HG02678 (cell line): Measurements from ENCODE around the gene CENPF.
"Not testable (repeated sequence)": the region's sequence is repeated elsewhere in the genome, so short reads cannot be mapped to it uniquely, and the experiment has no call there.

Experiments
- ATAC-seq: cut with Tn5 transposase; IDR thresholded peaks from one replicate; pipeline ENCODE4 v1.9.1; 2021; ENCODE audit warnings: mild to moderate bottlenecking, moderate library complexity; ENCODE audit not compliant: unreplicated experiment

Gene CENPF, protein sequence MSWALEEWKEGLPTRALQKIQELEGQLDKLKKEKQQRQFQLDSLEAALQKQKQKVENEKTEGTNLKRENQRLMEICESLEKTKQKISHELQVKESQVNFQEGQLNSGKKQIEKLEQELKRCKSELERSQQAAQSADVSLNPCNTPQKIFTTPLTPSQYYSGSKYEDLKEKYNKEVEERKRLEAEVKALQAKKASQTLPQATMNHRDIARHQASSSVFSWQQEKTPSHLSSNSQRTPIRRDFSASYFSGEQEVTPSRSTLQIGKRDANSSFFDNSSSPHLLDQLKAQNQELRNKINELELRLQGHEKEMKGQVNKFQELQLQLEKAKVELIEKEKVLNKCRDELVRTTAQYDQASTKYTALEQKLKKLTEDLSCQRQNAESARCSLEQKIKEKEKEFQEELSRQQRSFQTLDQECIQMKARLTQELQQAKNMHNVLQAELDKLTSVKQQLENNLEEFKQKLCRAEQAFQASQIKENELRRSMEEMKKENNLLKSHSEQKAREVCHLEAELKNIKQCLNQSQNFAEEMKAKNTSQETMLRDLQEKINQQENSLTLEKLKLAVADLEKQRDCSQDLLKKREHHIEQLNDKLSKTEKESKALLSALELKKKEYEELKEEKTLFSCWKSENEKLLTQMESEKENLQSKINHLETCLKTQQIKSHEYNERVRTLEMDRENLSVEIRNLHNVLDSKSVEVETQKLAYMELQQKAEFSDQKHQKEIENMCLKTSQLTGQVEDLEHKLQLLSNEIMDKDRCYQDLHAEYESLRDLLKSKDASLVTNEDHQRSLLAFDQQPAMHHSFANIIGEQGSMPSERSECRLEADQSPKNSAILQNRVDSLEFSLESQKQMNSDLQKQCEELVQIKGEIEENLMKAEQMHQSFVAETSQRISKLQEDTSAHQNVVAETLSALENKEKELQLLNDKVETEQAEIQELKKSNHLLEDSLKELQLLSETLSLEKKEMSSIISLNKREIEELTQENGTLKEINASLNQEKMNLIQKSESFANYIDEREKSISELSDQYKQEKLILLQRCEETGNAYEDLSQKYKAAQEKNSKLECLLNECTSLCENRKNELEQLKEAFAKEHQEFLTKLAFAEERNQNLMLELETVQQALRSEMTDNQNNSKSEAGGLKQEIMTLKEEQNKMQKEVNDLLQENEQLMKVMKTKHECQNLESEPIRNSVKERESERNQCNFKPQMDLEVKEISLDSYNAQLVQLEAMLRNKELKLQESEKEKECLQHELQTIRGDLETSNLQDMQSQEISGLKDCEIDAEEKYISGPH (N-terminal part only)

GRCh38 chr1:214602764-214603657 lies at the start of gene CENPF:
CENPF (plus strand) TSS chr1:214603195; CDS start chr1:214613755, 10,560 bp downstream.
- peak; percentile 99 for ATAC-seq

GRCh38 chr1:214557952-214558735 lies 44.9 kb upstream of the CENPF start:
- no peak for ATAC-seq

DNA sequence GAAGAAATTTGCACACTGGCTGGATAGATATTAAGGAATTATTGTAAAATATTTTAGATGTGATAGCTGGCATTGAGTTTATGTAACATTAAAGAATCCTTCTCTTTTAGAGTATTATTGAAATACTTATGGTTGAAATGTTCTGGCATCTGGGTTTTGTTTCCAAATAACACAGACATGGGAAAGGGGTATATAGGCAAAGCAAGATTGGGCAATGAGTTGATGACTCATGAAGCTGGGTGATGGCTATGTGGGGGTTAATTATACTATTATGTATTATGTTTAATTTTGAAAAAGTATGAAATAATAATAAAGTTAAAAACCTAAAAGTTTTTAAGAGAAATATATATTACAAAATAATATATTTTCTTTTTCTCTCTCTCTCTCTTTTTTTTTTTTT lies 39.1 kb upstream of the CENPF start:
- no peak for ATAC-seq

DNA sequence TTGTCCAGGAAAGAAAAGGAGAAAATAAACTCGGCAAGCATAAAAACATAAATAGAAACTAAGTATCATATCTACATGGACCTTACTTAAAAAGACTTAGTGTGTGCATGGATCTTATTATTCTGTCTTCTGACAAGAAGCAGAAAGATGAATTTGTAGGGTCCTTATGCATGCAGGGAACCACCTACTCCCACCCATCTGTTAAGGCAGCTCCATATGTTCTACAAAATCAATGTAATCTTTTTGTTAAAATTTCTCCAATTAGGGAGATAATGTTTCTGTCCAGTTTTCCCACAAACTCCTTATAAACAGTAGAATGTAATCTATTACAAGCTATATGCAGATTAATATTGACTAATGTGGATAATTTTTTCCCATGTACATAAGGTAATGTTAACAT lies 37.7 kb upstream of the CENPF start:
- no peak for ATAC-seq

- ATAC-seq, result no peak
Observed at GRCh38 chr1:214566158-214567104, 36.6 kb upstream of the CENPF start.

DNA sequence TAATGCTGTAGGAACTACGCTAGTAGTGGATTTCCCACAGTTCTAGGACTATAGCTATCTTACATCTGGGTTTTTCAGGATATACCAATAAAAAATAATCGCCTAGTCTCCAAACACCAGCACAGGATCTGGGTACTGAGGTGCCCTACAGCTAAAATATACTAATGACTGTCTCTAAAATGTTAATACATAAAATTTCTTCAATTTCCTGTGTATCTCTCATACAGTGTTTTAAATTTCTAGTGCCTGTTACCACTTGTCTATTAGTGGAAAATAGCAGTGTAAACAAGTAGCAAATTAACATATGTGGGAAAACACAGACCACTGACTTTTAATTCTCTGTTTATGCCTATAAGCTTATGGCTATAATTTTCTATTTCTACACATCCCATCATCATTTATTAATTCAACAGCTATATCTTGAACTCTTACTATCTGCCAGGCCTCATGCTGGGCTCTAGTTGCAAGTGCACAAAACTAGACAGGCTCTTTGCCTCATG lies 35.5 kb upstream of the CENPF start:
- ATAC-seq, result no peak

DNA sequence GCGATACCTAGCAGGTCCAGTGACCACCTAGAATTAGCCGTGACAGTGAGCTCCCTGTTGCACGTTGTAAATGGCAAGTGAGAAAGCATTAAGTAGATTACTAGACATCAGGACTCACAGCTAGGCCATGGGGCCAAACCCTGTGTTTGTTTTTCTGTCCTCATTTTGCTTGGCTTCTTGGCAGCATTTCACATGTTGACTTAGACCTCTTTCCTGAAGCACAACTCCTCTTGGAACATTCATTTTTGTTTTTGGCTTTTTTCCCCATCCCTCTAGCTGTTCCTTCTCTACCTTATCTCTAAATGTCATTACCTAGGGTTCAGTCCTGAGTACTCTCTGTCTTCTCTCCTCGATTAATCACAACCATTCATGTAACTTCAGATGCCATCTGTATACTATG lies 34.7 kb upstream of the CENPF start:
- no peak for ATAC-seq

GRCh38 chr1:214569357-214570004 lies 33.5 kb upstream of the CENPF start:
- ATAC-seq, result no peak

DNA sequence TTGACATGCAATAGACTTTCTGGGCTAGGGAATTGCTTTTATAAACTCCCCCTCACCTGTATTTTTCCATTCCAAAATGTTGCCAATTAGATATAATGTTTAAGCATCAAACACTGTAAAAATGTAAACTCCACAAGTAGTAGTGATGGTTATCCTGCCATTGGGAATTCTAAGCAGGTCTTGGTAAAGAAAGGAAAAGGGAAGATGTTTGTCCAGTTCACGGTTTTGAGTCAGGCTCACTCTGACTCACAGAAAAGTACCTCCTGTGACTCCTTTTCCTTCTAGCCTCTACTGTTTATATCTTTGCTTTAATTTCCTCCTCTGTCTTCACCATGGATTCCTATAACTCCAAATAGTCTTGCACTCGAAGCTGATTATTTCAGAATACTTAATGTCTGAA lies 32.6 kb upstream of the CENPF start:
- no peak for ATAC-seq

- no peak for ATAC-seq
Observed at GRCh38 chr1:214571281-214571680, 31.7 kb upstream of the CENPF start.

GRCh38 chr1:214573386-214574318 lies 29.3 kb upstream of the CENPF start:
- no peak for ATAC-seq

GRCh38 chr1:214574598-214575411 lies 28.2 kb upstream of the CENPF start:
- ATAC-seq, result no peak

GRCh38 chr1:214576120-214576519 lies 26.9 kb upstream of the CENPF start:
- ATAC-seq, result not testable (repeated sequence)

GRCh38 chr1:214579183-214579582 lies 23.8 kb upstream of the CENPF start:
- ATAC-seq, result no peak

GRCh38 chr1:214581785-214582184 lies 21.2 kb upstream of the CENPF start:
- no peak for ATAC-seq
